ENCODE measurements around the gene TGFBR1. TPM values are rescaled to one million over a fixed set of nuclear protein-coding genes. Genes with fewer than 3 reads are reported as not detected.
A peak's percentile ranks its signal among the peaks of the same experiment; 100 is the strongest.

Gene TGFBR1
- total RNA-seq, 1 donor from 2014 or later, result 203 TPM

DNA sequence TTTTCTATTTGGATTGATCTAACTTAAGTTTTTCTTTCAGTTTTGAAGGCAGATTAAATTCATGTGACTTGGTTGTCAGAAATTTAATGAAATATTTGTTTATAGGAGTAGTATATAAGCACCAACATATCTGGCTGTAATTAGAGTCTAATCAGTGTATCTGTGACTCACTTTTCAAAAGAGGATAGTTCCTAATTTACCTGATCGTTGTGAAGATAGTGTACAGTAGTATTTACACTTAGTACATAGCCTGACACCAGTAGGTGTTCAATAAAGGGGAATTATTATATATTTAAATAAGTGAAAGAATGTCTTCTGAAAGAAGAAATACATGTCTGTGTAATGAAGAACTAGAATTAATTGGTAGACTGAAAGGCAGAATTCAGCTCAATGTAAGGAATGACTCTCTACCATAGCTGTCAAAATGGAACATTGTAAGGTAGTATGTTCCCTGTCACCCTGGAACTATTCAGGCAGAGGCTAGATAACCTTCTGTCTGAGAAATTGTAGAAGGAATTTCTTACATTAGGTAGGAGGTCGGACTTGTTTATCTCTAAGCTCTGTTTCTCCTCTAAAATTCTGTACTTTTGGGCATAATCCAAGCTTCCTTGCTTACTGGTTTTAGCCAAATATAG is 8.6 kb downstream of the TGFBR1 start:
- Histone ChIP-seq H3K4me1 (ENCODE audit: insufficient read depth, low read length) (no peaks in the 10 kb centered on the region), H3K4me2 (ENCODE audit: low read length) (peak overlapping the region; percentile 13), H2AFZ (ENCODE audit: low read depth, low read length) (no peak overlapping the region), H3K4me3 (ENCODE audit: insufficient read depth, low read depth, low read length) (no peak overlapping the region), H3K27me3 (ENCODE audit: insufficient read depth, low read length) (no peaks in the 10 kb centered on the region), H3K9ac (ENCODE audit: low read length) (no peak overlapping the region), H4K20me1 (ENCODE audit: insufficient read depth, low read length) (peaks cover 83% of the 10 kb centered on the region), H3K27ac (ENCODE audit: low read depth, low read length) (no peak overlapping the region), H3K9me3 (ENCODE audit: insufficient read depth, low read depth, low read length) (no peaks in the 10 kb centered on the region), H3K79me2 (ENCODE audit: insufficient read depth, low read length) (peaks cover 96% of the 10 kb centered on the region), H3K36me3 (ENCODE audit: insufficient read depth, low read length) (no peaks in the 10 kb centered on the region)
- Mint-ChIP-seq H3K36me3 (ENCODE audit: low read depth, unreplicated experiment) (peaks cover 4% of the 10 kb centered on the region), H3K27ac (ENCODE audit: unreplicated experiment) (no peak overlapping the region), H3K9me3 (ENCODE audit: unreplicated experiment) (no peaks in the 10 kb centered on the region), H3K4me1 (ENCODE audit: low read depth, unreplicated experiment) (peaks cover 56% of the 10 kb centered on the region), H3K4me3 (ENCODE audit: unreplicated experiment) (peak overlapping the region; percentile 6), H3K27me3 (ENCODE audit: low read depth, unreplicated experiment) (no peaks in the 10 kb centered on the region)
- TF ChIP-seq EZH2 (IDR thresholded peaks at IDR 0.05; ENCODE audit: insufficient read depth, low read length), result no peak
- TF ChIP-seq, protein P1, sequence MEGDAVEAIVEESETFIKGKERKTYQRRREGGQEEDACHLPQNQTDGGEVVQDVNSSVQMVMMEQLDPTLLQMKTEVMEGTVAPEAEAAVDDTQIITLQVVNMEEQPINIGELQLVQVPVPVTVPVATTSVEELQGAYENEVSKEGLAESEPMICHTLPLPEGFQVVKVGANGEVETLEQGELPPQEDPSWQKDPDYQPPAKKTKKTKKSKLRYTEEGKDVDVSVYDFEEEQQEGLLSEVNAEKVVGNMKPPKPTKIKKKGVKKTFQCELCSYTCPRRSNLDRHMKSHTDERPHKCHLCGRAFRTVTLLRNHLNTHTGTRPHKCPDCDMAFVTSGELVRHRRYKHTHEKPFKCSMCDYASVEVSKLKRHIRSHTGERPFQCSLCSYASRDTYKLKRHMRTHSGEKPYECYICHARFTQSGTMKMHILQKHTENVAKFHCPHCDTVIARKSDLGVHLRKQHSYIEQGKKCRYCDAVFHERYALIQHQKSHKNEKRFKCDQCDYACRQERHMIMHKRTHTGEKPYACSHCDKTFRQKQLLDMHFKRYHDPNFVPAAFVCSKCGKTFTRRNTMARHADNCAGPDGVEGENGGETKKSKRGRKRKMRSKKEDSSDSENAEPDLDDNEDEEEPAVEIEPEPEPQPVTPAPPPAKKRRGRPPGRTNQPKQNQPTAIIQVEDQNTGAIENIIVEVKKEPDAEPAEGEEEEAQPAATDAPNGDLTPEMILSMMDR (IDR thresholded peaks at IDR 0.05; ENCODE audit: insufficient read depth, low read depth, low read length), result no peak
- DNase-seq (ENCODE audit: low read depth) (no peak), FAIRE-seq (no peak)

DNA sequence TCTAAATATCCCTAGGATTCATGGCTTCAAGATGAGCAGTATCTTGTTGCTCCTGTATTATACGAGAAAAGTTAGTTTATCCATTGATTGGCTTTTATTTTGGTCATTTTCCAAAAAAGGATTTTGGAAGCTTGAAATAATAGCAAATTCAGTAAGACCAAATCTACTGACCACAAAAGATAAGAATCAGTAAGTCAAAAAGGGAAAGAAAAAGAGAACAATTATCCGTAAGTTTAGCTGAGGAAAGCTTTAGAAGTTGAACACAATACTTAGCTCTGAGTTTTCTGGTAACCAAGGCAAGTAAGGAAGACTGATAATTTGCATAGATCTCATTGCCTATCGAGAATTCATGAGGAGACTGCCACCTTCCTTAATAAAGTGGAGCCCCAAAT is 9.1 kb downstream of the TGFBR1 start:
- H3K9ac ChIP-seq (ENCODE audit: low read length), result no peak overlapping the region

More for the DNA sequence above, 9.1 kb downstream of the TGFBR1 start:
- FAIRE-seq (no peak), DNase-seq (ENCODE audit: low read depth) (peak; percentile 46)
- Histone ChIP-seq H4K20me1 (ENCODE audit: insufficient read depth, low read length) (peaks cover 83% of the 10 kb centered on the region), H3K27ac (ENCODE audit: low read depth, low read length) (no peak overlapping the region), H3K4me3 (ENCODE audit: insufficient read depth, low read depth, low read length) (no peak overlapping the region), H3K36me3 (ENCODE audit: insufficient read depth, low read length) (no peaks in the 10 kb centered on the region), H3K4me2 (ENCODE audit: low read length) (peak overlapping the region; percentile 13), H3K27me3 (ENCODE audit: insufficient read depth, low read length) (no peaks in the 10 kb centered on the region), H2AFZ (ENCODE audit: low read depth, low read length) (no peak overlapping the region), H3K79me2 (ENCODE audit: insufficient read depth, low read length) (peaks cover 96% of the 10 kb centered on the region), H3K9me3 (ENCODE audit: insufficient read depth, low read depth, low read length) (no peaks in the 10 kb centered on the region), H3K4me1 (ENCODE audit: insufficient read depth, low read length) (no peaks in the 10 kb centered on the region)
- H3K27ac Mint-ChIP-seq (ENCODE audit: unreplicated experiment), result no peak overlapping the region
- peaks cover 4% of the 10 kb centered on the region for H3K36me3 Mint-ChIP-seq (ENCODE audit: low read depth, unreplicated experiment)
- H3K4me1 Mint-ChIP-seq (ENCODE audit: low read depth, unreplicated experiment), result peaks cover 55% of the 10 kb centered on the region
- no peak overlapping the region for H3K4me3 Mint-ChIP-seq (ENCODE audit: unreplicated experiment)
- TF ChIP-seq, protein P1 (IDR thresholded peaks at IDR 0.05; ENCODE audit: insufficient read depth, low read depth, low read length), result no peak
- no peak for TF ChIP-seq EZH2 (IDR thresholded peaks at IDR 0.05; ENCODE audit: insufficient read depth, low read length)
- no peaks in the 10 kb centered on the region for H3K9me3 Mint-ChIP-seq (ENCODE audit: unreplicated experiment)
- no peaks in the 10 kb centered on the region for H3K27me3 Mint-ChIP-seq (ENCODE audit: low read depth, unreplicated experiment)
